Thymus (tissue), 11 donors: ENCODE results near the gene AFAP1. TPM values are rescaled to one million over a fixed set of nuclear protein-coding genes. Genes with fewer than 3 reads are reported as not detected.
A peak's percentile ranks its signal among the peaks of the same experiment; 100 is the strongest.

Experiments
- DNase-seq, 9 donors: peaks; one replicate each; pipeline ENCODE4 v3.0.0-alpha.2; 2013; ENCODE audit warnings: low spot score in 9 of 9, low read depth in 6 of 9, missing footprints in 1 of 9
- H3K27ac ChIP-seq, 2 donors: one replicate each; pipeline ENCODE4 v1.5.1; 2013; ENCODE audit warnings: control low read depth in 1 of 2, low read depth in 1 of 2, low read length in 1 of 2, mild to moderate bottlenecking in 1 of 2, moderate library complexity in 1 of 2
- H3K27me3 ChIP-seq, 2 donors: one replicate each; pipeline ENCODE4 v1.5.1; 2013; ENCODE audit warnings: low read length in 1 of 2; ENCODE audit not compliant: control insufficient read depth in 2 of 2, insufficient read depth in 1 of 2
- H3K36me3 ChIP-seq, 2 donors: one replicate each; pipeline ENCODE4 v1.5.1; 2013; ENCODE audit warnings: low read length in 1 of 2, mild to moderate bottlenecking in 1 of 2, moderate library complexity in 1 of 2; ENCODE audit not compliant: control insufficient read depth in 2 of 2, insufficient read depth in 2 of 2
- H3K4me1 ChIP-seq, 2 donors: one replicate each; pipeline ENCODE4 v1.5.1; 2013; ENCODE audit warnings: low read length in 2 of 2; ENCODE audit not compliant: control insufficient read depth in 2 of 2, insufficient read depth in 2 of 2
- H3K4me3 ChIP-seq, 2 donors: one replicate each; pipeline ENCODE4 v1.5.1; 2013; ENCODE audit warnings: low read length in 2 of 2, control low read depth in 1 of 2, mild to moderate bottlenecking in 1 of 2
- H3K9me3 ChIP-seq, 2 donors: one replicate each; pipeline ENCODE4 v1.5.1; 2013; ENCODE audit warnings: low read length in 1 of 2, mild to moderate bottlenecking in 1 of 2; ENCODE audit not compliant: control insufficient read depth in 2 of 2, insufficient read depth in 1 of 2
- WGBS: extraction: QIAGEN DNeasy Blood & Tissue Kit; methylation state at CpG from one replicate; pipeline ENCODE4 v1.1.7; 2013; 5-methylcytosine and 5-hydroxymethylcytosine counted together
- polyA plus RNA-seq: library from polyadenylated mRNA; stranded (reverse); fragments of 200-250 nt; gene quantifications from one replicate; pipeline ENCODE4 v1.2.3, GENCODE V29; 2013
- total RNA-seq: library from RNA; stranded (reverse); fragments of 120-200 nt; gene quantifications from one replicate; pipeline ENCODE4 v1.2.4, GENCODE V29; 2013
- donor health status: healthy.

The AFAP1 gene
- total and polyA plus RNA-seq, 2 donors, result 3.2 to 4.5 TPM

DNA sequence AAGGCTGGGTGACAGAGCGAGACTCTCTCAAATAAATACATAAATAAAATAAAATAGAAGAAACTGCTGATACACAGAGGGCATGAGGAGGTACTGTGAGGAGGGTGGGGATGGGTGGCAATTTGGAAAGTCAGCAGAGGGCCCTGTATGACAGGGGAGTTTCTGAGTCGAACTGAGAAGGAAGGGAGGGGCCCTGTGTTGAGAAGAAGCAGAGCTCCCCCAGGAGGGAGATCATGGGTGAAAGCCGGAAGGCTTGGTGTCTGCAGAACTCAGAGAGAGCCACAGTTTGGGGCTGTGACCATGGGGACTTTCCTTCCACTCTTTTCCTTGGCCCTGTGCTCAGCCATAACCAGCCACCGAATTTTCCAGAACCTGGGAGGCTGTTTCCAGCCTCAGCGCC is 24.8 kb upstream of the AFAP1 start:
- Histone ChIP-seq H3K4me3 (no peak overlapping the region), H3K4me1 (peaks cover 0 to 34% of the 10 kb centered on the region in 2 donors), H3K36me3 (no peaks in the 10 kb centered on the region), H3K27me3 (peaks cover 0 to 9% of the 10 kb centered on the region in 2 donors), H3K27ac (peak overlapping the region; percentile 71 to 80), H3K9me3 (no peaks in the 10 kb centered on the region)
- 84% methylated on average over 5 of the region's 5 CpGs for WGBS
- no peak for DNase-seq

DNA sequence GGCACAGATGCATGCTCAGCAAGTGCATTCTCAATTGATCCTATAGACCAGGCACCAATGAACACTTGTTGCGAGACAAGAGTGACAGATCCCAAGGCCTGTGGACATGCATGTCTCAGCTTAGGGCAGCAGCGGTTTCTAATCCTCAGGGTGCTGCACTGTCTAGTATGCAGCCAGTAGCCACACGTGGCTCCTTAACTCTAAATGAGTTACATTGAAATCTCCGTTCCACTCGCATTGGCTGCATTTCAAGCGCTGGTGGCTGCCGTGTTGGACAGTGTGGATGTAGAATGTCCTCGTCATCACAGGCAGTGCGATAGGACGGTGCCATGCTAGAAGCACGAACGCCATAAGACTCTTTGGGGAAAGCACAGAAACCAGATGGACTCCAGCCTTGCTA is 24.0 kb upstream of the AFAP1 start:
- WGBS, result 95% methylated on average over 12 of the region's 12 CpGs

DNA sequence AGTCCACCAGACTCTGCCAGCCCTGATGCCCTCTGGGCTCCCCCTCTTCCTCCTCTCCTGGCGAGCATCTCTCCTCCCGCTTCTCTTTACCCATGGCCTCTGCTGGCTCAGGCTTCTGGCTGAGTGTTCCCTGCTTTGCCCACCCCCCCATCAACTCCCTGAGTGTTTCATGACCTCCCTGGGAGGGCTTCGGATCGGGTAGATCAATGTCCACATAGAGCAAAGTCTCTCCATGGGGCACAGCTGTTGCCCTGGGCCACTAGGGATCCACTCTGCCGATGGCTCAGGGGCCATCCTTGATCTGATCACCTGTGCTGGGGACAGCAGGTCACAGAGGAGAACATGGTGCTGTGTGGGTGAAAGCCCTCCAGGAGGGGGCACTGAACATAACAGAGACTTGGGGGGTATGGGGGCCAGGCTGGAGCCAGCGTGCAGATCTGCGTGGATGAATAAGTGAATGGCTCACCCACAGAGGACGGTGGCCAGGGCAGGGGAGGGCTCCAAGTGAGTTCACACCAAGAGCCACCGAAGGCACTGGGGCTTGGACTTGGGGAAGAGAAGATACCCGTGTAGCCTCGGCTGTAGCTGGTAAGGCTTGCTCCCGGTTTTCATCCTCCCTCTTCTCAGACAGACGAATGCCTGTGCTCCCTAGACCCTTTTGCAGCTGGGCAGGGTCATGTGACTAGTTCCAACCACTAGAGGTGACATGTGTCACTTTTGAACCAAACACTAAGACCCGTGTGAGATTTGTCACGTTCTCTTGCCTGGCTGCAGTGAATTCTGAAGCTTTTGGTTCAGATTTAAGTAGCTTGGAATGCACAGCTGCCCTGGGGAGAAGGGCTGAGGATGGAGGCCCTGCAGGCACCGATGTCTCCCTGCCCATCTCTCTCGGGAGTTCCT is 23.2 kb upstream of the AFAP1 start:
- H3K36me3 ChIP-seq, result no peaks in the 10 kb centered on the region
- H3K4me1 ChIP-seq, result peaks cover 0 to 29% of the 10 kb centered on the region in 2 donors
- no peaks in the 10 kb centered on the region for H3K9me3 ChIP-seq
- WGBS, result 74% methylated on average over 17 of the region's 17 CpGs
- H3K27ac ChIP-seq, result no peak overlapping the region
- peaks cover 0 to 12% of the 10 kb centered on the region in 2 donors for H3K27me3 ChIP-seq
- no peak for DNase-seq
- no peak overlapping the region for H3K4me3 ChIP-seq

More for the DNA sequence above, 24.0 kb upstream of the AFAP1 start:
- Histone ChIP-seq H3K36me3 (no peaks in the 10 kb centered on the region), H3K27ac (no peak overlapping the region), H3K4me1 (peaks cover 0 to 34% of the 10 kb centered on the region in 2 donors), H3K9me3 (no peaks in the 10 kb centered on the region), H3K4me3 (no peak overlapping the region), H3K27me3 (peaks cover 0 to 12% of the 10 kb centered on the region in 2 donors)
- DNase-seq, result no peak

DNA sequence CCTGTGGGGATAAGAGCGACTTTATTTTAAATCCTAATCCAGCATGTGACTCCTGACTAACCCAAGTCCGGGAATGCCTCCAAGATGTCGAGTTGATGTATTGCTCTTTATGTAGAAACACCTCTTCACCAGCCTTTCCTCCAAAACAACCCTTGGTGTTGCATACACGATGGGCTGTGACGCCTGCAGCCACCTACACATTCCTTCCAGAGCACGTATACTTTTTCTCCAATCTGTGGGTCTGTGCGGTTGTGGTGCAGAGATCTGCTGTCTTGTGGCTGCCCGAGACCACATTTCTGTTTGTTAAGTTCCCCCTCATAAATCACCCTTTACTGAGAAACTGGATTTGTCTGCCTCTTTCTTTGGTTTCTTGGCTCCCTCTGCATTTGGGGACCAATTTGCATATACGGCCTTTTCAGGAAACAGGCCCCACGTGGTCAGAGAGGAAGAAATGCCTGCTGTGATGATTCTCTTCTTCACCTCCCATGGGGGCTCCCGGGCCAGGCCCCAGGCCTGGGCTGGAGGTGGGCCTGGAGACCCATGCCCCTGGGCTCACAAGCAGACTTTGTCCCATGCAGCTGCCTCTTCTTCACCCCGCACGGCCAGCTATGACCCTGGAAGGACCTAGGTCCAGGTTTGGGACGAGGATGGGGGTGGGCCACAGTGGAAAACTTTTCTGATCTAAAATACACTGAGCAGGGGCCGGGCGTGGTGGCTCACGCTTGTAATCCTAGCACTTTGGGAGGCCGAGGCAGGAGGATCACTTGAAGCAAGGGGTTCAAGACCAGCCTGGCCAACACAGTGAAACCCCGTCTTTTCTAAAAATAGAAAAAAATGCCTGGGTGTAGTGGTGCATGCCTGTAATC is 21.4 kb upstream of the AFAP1 start:
- Histone ChIP-seq H3K4me1 (peaks cover 0 to 23% of the 10 kb centered on the region in 2 donors), H3K9me3 (no peaks in the 10 kb centered on the region), H3K27ac (peak overlapping the region in 1 of 2 donors; percentile 73), H3K36me3 (no peaks in the 10 kb centered on the region), H3K27me3 (peaks cover 0 to 14% of the 10 kb centered on the region in 2 donors), H3K4me3 (no peak overlapping the region)
- WGBS, result 30% methylated on average over 19 of the region's 19 CpGs
- DNase-seq, result peak in 1 of 9 donors; percentile 46

DNA sequence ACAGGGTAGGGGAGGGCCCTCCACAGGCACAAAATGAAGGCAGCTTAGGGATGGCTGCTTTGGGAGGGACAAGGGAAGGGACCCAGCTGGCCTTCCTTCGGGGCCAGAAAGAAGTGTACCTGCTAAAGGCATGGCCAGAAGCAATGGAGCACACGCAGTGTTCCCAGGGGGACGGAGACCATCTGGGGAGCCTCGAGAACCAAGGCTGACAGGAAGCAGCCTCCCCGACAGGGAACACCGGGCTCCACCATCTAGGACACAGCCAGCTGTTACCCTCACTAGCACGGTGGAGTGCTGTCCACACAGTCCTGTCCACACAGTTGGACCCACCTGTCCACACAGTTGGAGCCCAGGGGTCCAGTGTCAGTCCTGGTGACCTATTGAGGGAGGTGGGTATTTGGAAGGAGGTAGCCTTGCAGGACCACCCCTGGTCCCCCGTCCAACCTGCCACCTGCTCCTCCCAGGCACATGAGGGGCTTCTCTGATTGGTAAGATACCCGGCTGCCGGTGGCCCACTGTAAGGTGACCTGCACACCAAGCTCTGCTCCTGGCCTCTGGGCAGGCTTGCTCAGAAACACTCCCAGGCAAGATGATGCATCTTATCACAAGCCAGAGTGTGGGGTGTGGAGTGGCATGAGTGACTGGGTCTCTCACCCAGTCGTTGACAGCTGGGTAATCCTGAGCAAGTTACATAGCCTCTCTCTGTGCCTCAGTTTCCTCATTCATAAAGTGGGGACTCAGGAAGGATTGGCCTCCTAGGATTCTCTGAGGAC is 20.5 kb upstream of the AFAP1 start:
- Histone ChIP-seq H3K36me3 (no peaks in the 10 kb centered on the region), H3K9me3 (no peaks in the 10 kb centered on the region), H3K4me3 (no peak overlapping the region), H3K27ac (peak overlapping the region in 1 of 2 donors; percentile 26), H3K4me1 (peaks cover 0 to 23% of the 10 kb centered on the region in 2 donors), H3K27me3 (peaks cover 0 to 14% of the 10 kb centered on the region in 2 donors)
- DNase-seq, result no peak
- 81% methylated on average over 11 of the region's 11 CpGs for WGBS

DNA sequence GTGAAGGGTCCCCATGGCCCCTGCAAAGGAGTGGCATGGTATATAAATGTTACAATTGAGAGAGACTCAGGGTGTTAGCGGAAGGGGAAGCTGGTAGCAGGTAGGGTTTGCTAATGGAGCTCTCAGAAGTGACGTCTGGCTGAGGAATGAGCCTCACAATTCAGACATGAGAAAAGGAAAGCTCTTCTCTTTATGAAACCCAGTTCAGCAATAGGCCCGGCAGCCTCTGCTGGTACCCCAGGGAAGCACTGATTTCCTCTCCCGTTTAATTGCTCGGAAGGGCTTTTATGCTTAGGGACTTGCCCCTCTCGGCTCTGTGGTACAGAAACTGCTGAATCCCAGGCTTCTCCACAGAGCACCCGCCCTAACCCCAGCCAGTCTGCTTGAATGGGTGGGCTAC is 19.4 kb upstream of the AFAP1 start:
- WGBS, result 54% methylated on average over 7 of the region's 7 CpGs
- no peaks in the 10 kb centered on the region for H3K36me3 ChIP-seq
- no peak overlapping the region for H3K27ac ChIP-seq
- H3K27me3 ChIP-seq, result peaks cover 0 to 14% of the 10 kb centered on the region in 2 donors
- DNase-seq, result no peak
- H3K4me1 ChIP-seq, result peaks cover 0 to 16% of the 10 kb centered on the region in 2 donors
- no peak overlapping the region for H3K4me3 ChIP-seq
- no peaks in the 10 kb centered on the region for H3K9me3 ChIP-seq

DNA sequence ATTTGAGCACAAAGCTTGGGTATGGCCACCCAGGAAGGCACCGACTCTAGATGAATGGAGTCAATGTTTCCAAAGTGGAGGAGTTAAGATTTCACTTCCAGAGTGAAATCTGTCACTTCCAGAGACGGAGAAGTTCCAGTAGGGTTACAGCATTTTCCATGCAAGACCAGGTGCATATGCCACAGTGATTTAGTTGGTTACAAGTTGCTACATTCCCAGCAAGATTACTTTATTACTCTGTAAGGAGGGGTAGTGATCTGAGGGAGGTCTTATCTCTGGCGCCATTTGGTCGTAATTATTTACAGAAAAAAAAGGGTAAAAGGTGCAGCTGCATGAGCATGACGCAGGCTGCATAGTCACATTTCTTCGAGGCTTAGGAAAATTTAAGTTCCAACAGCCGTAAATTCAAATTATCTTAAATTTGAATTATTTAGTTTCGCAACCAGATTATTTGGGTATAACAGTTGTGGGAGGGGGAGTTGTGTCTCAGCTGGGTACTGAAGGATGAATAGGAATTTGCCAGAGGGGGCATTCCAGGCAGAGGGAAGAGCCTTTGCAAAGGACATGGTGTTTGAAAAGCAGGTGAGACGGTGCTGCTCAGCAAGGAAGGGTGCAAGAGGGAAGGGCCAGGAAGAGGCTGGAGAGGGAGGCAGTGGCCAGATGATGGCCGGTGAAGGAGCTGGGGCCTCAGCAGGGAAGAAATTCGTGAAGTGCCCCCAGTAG is 17.4 kb upstream of the AFAP1 start:
- H3K36me3 ChIP-seq, result no peaks in the 10 kb centered on the region
- H3K27ac ChIP-seq, result no peak overlapping the region
- peaks cover 0 to 13% of the 10 kb centered on the region in 2 donors for H3K4me1 ChIP-seq
- WGBS, result 51% methylated on average over 11 of the region's 11 CpGs
- H3K4me3 ChIP-seq, result no peak overlapping the region
- H3K9me3 ChIP-seq, result no peaks in the 10 kb centered on the region
- DNase-seq, result no peak
- peaks cover 0 to 14% of the 10 kb centered on the region in 2 donors for H3K27me3 ChIP-seq

DNA sequence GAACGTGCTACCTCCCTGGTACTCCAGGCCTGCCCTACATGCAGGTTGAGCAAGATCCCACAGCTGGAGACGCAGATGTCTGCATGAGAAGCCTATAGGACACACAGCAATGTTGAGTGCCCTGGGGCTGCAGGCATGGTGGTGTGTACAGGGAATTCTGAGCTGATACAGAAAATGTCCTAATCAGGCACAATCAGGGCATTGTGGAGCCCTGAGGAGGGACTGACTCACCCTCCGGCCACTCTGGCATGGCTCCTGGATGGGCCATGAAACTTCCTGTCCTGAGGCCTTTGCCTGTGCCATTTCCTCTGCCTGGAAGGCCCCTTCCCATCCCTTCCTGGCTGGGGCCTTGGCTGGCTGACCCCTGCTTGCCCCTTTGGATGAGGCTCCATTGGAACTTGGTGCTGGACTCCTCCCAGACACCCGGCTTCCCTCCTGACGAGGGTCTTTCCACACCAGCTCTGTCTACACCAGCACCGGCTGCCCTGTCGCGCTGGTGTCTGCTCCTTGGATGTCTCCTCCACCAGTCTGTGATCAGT is 16.7 kb upstream of the AFAP1 start:
- peaks cover 0 to 12% of the 10 kb centered on the region in 2 donors for H3K4me1 ChIP-seq
- 60% methylated on average over 8 of the region's 8 CpGs for WGBS
- no peaks in the 10 kb centered on the region for H3K36me3 ChIP-seq
- peaks cover 0 to 14% of the 10 kb centered on the region in 2 donors for H3K27me3 ChIP-seq
- no peak overlapping the region for H3K27ac ChIP-seq
- DNase-seq, result no peak
- H3K9me3 ChIP-seq, result no peaks in the 10 kb centered on the region
- no peak overlapping the region for H3K4me3 ChIP-seq
